Parathyroid adenoma (tissue), 2 donors: ENCODE measurements around the gene NDUFS2.
"Not testable (repeated sequence)": the region's sequence is repeated elsewhere in the genome, so short reads cannot be mapped to it uniquely, and the experiment has no call there.

ENCODE experiments used
- H2AFZ ChIP-seq: fragments of 300-600 bp; sonication (generic); one replicate; pipeline ENCODE4 v1.7.0; 2017; ENCODE audit warnings: antibody characterized with exemption, mild to moderate bottlenecking
- H3K27ac ChIP-seq: fragments of 300-600 bp; sonication (generic); one replicate; pipeline ENCODE4 v1.7.0; 2017
- H3K27me3 ChIP-seq: fragments of 300-600 bp; sonication (generic); one replicate; pipeline ENCODE4 v1.7.0; 2017; ENCODE audit warnings: low read length; ENCODE audit not compliant: control insufficient read depth, insufficient read depth
- H3K36me3 ChIP-seq: fragments of 300-600 bp; sonication (generic); one replicate; pipeline ENCODE4 v1.7.0; 2017; ENCODE audit warnings: low read length; ENCODE audit not compliant: control insufficient read depth, insufficient read depth
- H3K4me1 ChIP-seq: fragments of 300-600 bp; sonication (generic); one replicate; pipeline ENCODE4 v1.7.0; 2017; ENCODE audit warnings: control low read depth
- H3K4me2 ChIP-seq: fragments of 300-600 bp; sonication (generic); one replicate; pipeline ENCODE4 v1.7.0; 2017; ENCODE audit warnings: low read length
- H3K4me3 ChIP-seq: fragments of 300-600 bp; sonication (generic); one replicate; pipeline ENCODE4 v1.7.0; 2017; ENCODE audit warnings: low read depth, low read length
- H3K79me2 ChIP-seq: fragments of 300-600 bp; sonication (generic); one replicate; pipeline ENCODE4 v1.7.0; 2017; ENCODE audit warnings: control low read depth
- H3K9ac ChIP-seq: fragments of 300-600 bp; sonication (generic); one replicate; pipeline ENCODE4 v1.7.0; 2017; ENCODE audit warnings: mild to moderate bottlenecking
- H3K9me3 ChIP-seq: fragments of 300-600 bp; sonication (generic); one replicate; pipeline ENCODE4 v1.7.0; 2017; ENCODE audit warnings: low read length; ENCODE audit not compliant: control insufficient read depth
- CTCF ChIP-seq: fragments of 300-600 bp; sonication (generic); IDR thresholded peaks from one replicate; pipeline ENCODE4 v1.7.0; 2017; ENCODE audit warnings: antibody characterized with exemption, mild to moderate bottlenecking
- donor health status: primary hyperparathyroidism.

Gene NDUFS2

GRCh38 chr1:161219078-161219892, 17.1 kb downstream of the NDUFS2 start:
- TF ChIP-seq CTCF = no peak
- H3K4me3 ChIP-seq = no peak overlapping the region
- no peaks in the 10 kb centered on the region for H3K9me3 ChIP-seq
- H3K4me1 ChIP-seq = peaks cover 4% of the 10 kb centered on the region
- no peaks in the 10 kb centered on the region for H3K79me2 ChIP-seq
- H3K27me3 ChIP-seq = no peaks in the 10 kb centered on the region
- H3K27ac ChIP-seq = no peak overlapping the region
- H3K9ac ChIP-seq = no peak overlapping the region
- no peak overlapping the region for H3K4me2 ChIP-seq
- H3K36me3 ChIP-seq = no peaks in the 10 kb centered on the region
- no peak overlapping the region for H2AFZ ChIP-seq

DNA sequence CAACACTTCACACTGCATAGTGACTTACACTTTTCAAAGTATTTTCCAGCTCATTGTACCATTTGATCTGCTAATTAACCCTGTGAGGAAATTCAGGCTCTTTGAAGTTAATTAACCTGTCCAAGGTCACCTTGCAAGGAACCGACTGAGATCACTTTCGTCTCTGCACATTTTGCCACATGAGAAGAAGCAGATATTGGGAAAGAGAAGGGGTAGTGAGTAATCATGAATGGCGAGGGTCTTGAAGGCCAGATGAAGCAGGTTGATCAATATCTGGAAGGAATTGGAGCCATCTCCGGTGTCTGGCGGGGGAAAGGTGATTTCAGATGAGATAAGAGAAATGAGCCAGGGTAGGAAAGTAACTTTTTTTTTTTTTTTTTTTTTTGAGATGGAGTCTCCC, 17.8 kb downstream of the NDUFS2 start:
- Histone ChIP-seq H3K4me1 (peaks cover 4% of the 10 kb centered on the region), H3K79me2 (no peaks in the 10 kb centered on the region), H3K27me3 (no peaks in the 10 kb centered on the region), H3K36me3 (no peaks in the 10 kb centered on the region), H3K9me3 (no peaks in the 10 kb centered on the region), H3K4me2 (no peak overlapping the region), H3K4me3 (no peak overlapping the region), H2AFZ (peak overlapping the region; percentile 28), H3K9ac (no peak overlapping the region), H3K27ac (no peak overlapping the region)
- TF ChIP-seq CTCF = no peak

DNA sequence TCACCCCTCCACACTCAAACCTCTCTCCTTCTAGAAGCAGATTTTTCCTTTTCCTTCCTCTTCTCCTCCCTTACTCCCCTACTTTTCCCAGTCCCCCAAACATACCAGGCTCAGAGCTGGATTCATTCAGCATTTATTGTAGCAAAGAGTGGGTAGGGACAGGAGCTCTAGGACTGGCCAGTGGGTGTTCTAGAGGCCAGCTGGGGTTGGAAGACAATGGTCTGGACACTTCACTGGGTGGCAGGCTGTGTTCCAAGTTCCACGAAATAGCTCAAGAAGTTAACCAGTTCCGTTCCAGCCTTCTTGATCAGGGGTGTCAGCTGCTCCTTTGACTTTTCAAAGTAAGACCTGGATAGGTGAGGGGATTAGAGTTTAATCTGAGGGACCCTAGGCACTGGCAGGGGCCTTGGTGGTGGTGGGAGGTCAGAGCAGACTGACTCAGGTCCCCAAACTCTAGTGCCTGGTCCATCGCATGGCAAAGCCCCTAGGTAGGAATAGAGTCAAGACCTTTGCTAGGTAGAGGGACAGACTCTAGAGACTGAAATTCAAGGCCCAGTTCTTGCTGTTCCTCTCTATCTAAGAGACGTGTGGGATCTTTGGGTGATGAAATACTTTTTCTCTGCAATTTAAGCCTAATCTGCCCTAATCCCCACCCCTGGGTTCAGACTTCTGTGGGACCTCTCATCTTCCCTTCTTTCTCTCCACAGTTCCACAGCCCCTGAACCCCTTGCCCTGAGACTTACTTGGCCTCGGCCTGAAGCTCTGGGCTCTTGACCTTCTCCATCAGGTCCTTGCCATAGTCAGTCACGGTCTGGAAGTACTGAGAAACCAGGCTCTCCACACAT, 20.2 kb downstream of the NDUFS2 start:
- H3K9ac ChIP-seq = no peak overlapping the region
- no peaks in the 10 kb centered on the region for H3K27me3 ChIP-seq
- no peaks in the 10 kb centered on the region for H3K9me3 ChIP-seq
- peaks cover 9% of the 10 kb centered on the region for H3K4me1 ChIP-seq
- H3K79me2 ChIP-seq = no peaks in the 10 kb centered on the region
- no peak overlapping the region for H3K4me2 ChIP-seq
- no peak overlapping the region for H2AFZ ChIP-seq
- no peak for TF ChIP-seq CTCF
- H3K36me3 ChIP-seq = no peaks in the 10 kb centered on the region
- H3K27ac ChIP-seq = no peak overlapping the region
- H3K4me3 ChIP-seq = no peak overlapping the region

DNA sequence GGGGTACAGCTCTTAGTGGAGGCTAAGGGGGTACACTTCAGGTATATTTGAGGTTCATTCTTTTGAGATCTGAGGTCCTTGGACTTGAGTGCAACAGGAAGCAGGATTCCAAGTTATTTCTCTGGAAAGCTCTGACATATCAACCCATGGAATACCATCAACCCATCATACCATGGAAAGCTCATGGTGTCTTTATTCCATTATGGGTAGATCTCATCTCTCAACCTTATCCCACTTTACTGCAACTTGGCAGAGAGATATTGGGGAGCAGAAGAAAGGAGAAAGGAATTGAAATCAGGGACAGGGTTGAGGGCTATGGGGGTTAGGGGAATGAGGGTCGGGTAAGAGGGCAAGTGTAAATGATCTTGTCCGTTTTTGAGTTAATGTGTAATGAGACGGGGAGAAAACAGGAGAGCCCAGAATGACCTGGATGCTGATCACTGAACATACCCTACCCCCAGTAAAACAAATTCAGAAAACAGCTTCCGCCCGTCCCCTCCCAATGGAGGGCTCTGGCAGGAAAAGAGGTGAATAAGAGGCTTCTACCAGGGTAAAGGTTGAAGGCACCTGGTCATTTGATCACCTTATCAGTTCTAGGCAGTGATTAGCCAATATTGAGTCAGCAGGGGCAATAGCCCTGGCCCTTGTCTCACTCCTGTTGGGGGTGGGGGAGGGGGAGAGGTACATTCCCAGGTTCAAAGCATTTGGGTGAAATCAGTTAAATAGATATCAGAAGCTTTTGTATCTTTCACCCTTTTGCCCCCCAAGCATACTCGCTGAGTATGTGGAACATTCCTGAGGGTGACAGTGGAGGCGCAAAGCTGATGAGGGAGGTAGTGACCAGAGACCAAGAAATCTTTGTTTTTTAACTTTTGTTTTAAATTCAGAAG, 21.9 kb downstream of the NDUFS2 start:
- no peak overlapping the region for H3K27ac ChIP-seq
- no peaks in the 10 kb centered on the region for H3K27me3 ChIP-seq
- no peak overlapping the region for H2AFZ ChIP-seq
- H3K9me3 ChIP-seq = no peaks in the 10 kb centered on the region
- H3K9ac ChIP-seq = no peak overlapping the region
- H3K36me3 ChIP-seq = no peaks in the 10 kb centered on the region
- H3K4me2 ChIP-seq = no peak overlapping the region
- TF ChIP-seq CTCF = no peak
- no peak overlapping the region for H3K4me3 ChIP-seq
- no peaks in the 10 kb centered on the region for H3K79me2 ChIP-seq
- H3K4me1 ChIP-seq = peaks cover 9% of the 10 kb centered on the region

GRCh38 chr1:161224695-161225087, 22.5 kb downstream of the NDUFS2 start:
- H3K27ac ChIP-seq, H3K9me3 ChIP-seq, H3K36me3 ChIP-seq, H2AFZ ChIP-seq, H3K27me3 ChIP-seq, H3K79me2 ChIP-seq, H3K4me3 ChIP-seq, H3K4me1 ChIP-seq, H3K4me2 ChIP-seq, H3K9ac ChIP-seq: not testable (repeated sequence)
